Dendritic cell treated with granulocyte-macrophage colony-stimulating factor and Interleukin-4, amounts not matched to agents 40 ng/mL and 50 ng/mL, for 4 days (primary cell): ENCODE data around the gene SCYGR5.

Experiments
- H3K27ac Mint-ChIP-seq: one replicate; pipeline ENCODE4 v1.8.0; 2022; ENCODE audit warnings: mild to moderate bottlenecking, mixed read lengths
- H3K27me3 Mint-ChIP-seq: one replicate; pipeline ENCODE4 v1.8.0; 2022; ENCODE audit warnings: mild to moderate bottlenecking, mixed read lengths
- H3K36me3 Mint-ChIP-seq: one replicate; pipeline ENCODE4 v1.8.0; 2022; ENCODE audit warnings: low read depth, mixed read lengths
- H3K4me1 Mint-ChIP-seq: one replicate; pipeline ENCODE4 v1.8.0; 2022; ENCODE audit warnings: low read depth, mixed read lengths
- H3K4me3 Mint-ChIP-seq: one replicate; pipeline ENCODE4 v1.8.0; 2022; ENCODE audit warnings: mild to moderate bottlenecking, moderate library complexity, mixed read lengths
- H3K9me3 Mint-ChIP-seq: one replicate; pipeline ENCODE4 v1.8.0; 2022; ENCODE audit warnings: mixed read lengths
- intact Hi-C: fragments of 100-400 bp; cut with micrococcal nuclease; formaldehyde crosslinking; loops from one replicate; pipeline ENCODE4 v1.15.0; 2022

SCYGR5 gene

DNA sequence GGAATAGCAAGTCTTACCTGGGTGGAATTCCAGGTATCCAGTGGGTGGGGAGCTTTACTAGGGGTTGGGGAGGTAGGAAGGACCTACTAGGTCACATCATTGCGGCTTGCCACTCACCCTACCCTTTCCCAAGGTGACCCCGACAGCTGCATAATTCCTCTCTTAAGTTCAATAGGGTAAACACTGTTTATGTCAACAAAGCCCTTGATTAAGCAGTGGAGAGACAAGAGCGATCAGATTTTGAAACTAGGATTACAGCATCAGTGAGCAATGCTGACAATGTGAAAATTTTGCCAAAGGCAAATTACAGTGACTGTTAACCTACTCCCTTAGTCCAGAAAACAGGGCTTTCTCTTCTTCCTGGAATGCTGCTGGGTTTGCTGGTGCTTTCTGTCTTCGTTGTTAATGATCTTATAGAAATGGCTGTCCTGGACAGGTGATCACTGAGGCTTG is 36.7 kb downstream of the SCYGR5 start:
- H3K4me1 Mint-ChIP-seq = no peaks in the 10 kb centered on the region
- no peaks in the 10 kb centered on the region for H3K36me3 Mint-ChIP-seq

GRCh38 chr2:227703961-227704360 is 37.4 kb downstream of the SCYGR5 start:
- intact Hi-C loops = no loop called here
- Mint-ChIP-seq H3K4me3 (no peak overlapping the region), H3K27me3 (peaks cover 1% of the 10 kb centered on the region), H3K36me3 (no peaks in the 10 kb centered on the region), H3K9me3 (no peaks in the 10 kb centered on the region), H3K4me1 (no peaks in the 10 kb centered on the region), H3K27ac (no peak overlapping the region)

More for the DNA sequence above, 36.7 kb downstream of the SCYGR5 start:
- Mint-ChIP-seq H3K27ac (no peak overlapping the region), H3K4me3 (no peak overlapping the region), H3K9me3 (no peaks in the 10 kb centered on the region), H3K27me3 (peaks cover 2% of the 10 kb centered on the region)
- intact Hi-C loops = no loop called here

DNA sequence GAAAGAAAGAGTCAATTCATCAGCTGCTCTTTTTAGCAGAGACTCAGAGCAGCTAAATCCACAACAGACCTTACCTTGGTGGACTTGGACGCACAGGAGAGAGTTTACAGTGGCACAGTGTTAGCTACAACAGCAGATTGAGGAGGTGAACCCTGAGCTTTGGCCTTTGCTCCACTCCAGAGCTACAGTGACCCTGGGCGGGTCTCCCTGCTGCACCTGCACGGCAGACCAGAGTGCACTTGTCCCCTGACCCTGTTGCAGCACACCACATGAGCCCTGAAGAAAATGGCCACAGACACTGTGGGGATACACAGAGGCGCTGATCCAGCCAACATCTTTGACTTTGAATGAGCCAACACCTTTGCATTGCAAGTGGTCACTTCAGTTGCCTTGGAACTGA is 40.3 kb downstream of the SCYGR5 start:
- Mint-ChIP-seq H3K9me3 (no peaks in the 10 kb centered on the region), H3K36me3 (no peaks in the 10 kb centered on the region), H3K27ac (no peak overlapping the region), H3K27me3 (peaks cover 1% of the 10 kb centered on the region), H3K4me1 (no peaks in the 10 kb centered on the region), H3K4me3 (no peak overlapping the region)
- intact Hi-C loops = no loop called here

DNA sequence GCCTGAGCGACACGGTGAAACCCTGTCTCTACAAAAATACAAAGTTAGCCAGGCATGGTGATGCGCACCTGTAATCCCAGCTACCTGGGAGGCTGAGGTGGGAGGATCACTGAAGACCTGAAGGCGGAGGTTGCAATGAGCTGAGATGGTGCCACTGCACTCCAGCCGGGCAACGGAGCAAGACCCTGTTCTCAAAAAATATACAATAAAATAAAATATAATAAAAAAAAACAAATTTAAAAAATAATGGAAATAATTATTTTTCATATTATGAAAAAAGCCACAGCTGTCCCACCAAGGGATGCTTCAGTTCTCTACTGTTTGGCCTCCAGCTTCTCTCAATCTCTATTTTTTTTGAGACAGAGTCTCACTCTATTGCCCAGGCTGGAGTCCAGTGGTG is 40.8 kb downstream of the SCYGR5 start:
- no peaks in the 10 kb centered on the region for H3K9me3 Mint-ChIP-seq
- intact Hi-C loops = no loop called here
- H3K27me3 Mint-ChIP-seq = peaks cover 1% of the 10 kb centered on the region
- H3K36me3 Mint-ChIP-seq = no peaks in the 10 kb centered on the region
- H3K27ac Mint-ChIP-seq = no peak overlapping the region
- no peaks in the 10 kb centered on the region for H3K4me1 Mint-ChIP-seq
- no peak overlapping the region for H3K4me3 Mint-ChIP-seq

DNA sequence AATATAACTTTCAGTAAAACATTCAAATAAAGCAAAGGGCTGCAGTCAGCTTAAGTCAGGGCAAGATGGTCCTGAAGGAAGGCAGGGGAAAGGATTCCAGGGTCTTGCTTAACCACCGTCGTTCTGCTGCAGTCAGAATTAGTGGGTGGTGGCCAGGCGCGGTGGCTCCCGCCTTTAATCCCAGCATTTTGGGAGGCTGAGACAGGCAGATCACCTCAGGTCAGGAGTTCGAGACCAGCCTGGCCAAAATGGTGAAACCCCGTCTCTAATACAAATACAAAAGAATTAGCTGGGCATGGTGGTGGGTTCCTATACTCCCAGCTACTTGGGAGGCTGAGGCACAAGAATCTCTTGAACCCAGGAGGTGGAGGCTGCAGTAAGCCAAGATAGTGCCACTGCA is 44.4 kb downstream of the SCYGR5 start:
- H3K9me3 Mint-ChIP-seq = no peaks in the 10 kb centered on the region
- peaks cover 6% of the 10 kb centered on the region for H3K27me3 Mint-ChIP-seq
- no peaks in the 10 kb centered on the region for H3K36me3 Mint-ChIP-seq
- no peak overlapping the region for H3K4me3 Mint-ChIP-seq
- no peaks in the 10 kb centered on the region for H3K4me1 Mint-ChIP-seq
- intact Hi-C loops = no loop called here
- H3K27ac Mint-ChIP-seq = no peak overlapping the region

GRCh38 chr2:227713291-227713690 is 46.7 kb downstream of the SCYGR5 start:
- intact Hi-C loops = no loop called here
- Mint-ChIP-seq H3K4me3 (no peak overlapping the region), H3K36me3 (no peaks in the 10 kb centered on the region), H3K27me3 (peaks cover 21% of the 10 kb centered on the region), H3K9me3 (no peaks in the 10 kb centered on the region), H3K4me1 (peaks cover 5% of the 10 kb centered on the region), H3K27ac (no peak overlapping the region)

DNA sequence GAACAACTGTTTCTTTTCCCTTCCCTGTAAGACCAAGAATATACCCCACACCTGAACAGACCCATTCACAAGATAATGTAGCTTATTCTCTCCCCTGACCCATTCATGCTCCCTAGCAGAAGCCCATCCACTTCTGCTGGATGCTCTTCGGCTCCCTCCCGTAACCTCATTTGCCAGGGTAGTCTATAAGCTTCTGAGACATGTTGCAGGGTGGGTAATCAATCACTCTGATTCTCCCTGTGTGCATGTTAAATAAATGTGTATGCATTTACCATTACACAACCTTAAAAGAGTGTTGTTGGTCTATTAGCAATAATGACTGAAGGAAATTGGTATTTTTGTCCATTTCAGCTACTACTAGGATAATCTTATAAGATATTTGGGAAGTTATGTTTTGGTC is 49.9 kb downstream of the SCYGR5 start:
- H3K27ac Mint-ChIP-seq = no peak overlapping the region
- intact Hi-C loops = no loop called here
- peaks cover 5% of the 10 kb centered on the region for H3K4me1 Mint-ChIP-seq
- H3K36me3 Mint-ChIP-seq = no peaks in the 10 kb centered on the region
- H3K27me3 Mint-ChIP-seq = peaks cover 26% of the 10 kb centered on the region
- H3K4me3 Mint-ChIP-seq = no peak overlapping the region
- no peaks in the 10 kb centered on the region for H3K9me3 Mint-ChIP-seq
